ENCODE data around the gene ITGB3BP.

DNA sequence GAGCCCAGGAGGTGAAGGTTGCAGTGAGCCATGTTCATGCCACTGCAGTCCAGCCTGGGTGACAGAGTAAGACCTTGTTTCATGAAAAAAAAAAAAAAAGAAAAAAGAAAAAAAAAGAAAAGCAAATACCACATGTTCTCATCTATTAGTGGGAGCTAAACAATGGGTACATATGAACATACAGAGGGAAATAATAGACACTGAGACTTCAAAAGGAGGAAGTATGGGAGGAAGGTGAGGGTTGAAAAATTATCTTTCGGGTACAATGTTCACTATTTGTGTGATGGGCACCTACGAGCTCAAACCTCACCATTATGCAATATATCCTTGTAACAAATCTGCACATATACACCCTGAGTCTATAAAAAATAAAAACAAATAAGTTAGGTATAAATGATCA lies 6.4 kb downstream of the ITGB3BP start:
- TF ChIP-seq, protein P1, sequence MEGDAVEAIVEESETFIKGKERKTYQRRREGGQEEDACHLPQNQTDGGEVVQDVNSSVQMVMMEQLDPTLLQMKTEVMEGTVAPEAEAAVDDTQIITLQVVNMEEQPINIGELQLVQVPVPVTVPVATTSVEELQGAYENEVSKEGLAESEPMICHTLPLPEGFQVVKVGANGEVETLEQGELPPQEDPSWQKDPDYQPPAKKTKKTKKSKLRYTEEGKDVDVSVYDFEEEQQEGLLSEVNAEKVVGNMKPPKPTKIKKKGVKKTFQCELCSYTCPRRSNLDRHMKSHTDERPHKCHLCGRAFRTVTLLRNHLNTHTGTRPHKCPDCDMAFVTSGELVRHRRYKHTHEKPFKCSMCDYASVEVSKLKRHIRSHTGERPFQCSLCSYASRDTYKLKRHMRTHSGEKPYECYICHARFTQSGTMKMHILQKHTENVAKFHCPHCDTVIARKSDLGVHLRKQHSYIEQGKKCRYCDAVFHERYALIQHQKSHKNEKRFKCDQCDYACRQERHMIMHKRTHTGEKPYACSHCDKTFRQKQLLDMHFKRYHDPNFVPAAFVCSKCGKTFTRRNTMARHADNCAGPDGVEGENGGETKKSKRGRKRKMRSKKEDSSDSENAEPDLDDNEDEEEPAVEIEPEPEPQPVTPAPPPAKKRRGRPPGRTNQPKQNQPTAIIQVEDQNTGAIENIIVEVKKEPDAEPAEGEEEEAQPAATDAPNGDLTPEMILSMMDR (IDR thresholded peaks at IDR 0.05 in 2 of 3, conservative IDR thresholded peaks at IDR 0.05 in 1 of 3; ENCODE audit: borderline replicate concordance in 1 of 3, insufficient read depth in 1 of 3, low read depth in 2 of 3, low read length in 2 of 3) = no peak
- no peak for TF ChIP-seq EZH2phosphoT487 (IDR thresholded peaks at IDR 0.05; ENCODE audit: borderline replicate concordance)

Data from HCT116 (cell line).